Thyroid gland (tissue), 4 donors: ENCODE measurements around the gene AP2S1.

Source experiments
- CTCF ChIP-seq, 6 experiments: fragments of 200-600 bp in 3 of 6; fragments of 450-650 bp in 3 of 6; sonication (generic) in 3 of 6; IDR thresholded peaks; one replicate each; pipeline ENCODE4 v1.5.1; 2016 to 2019; ENCODE audit warnings: antibody characterized with exemption in 6 of 6, mild to moderate bottlenecking in 2 of 6, inconsistent platforms in 1 of 6, moderate library complexity in 1 of 6
- POLR2A ChIP-seq, 2 donors: fragments of 450-650 bp; IDR thresholded peaks; one replicate each; pipeline ENCODE4 v1.6.1; 2017; ENCODE audit warnings: antibody characterized with exemption in 2 of 2, mild to moderate bottlenecking in 2 of 2, moderate library complexity in 1 of 2

- no peak for TF ChIP-seq CTCF (IDR thresholded peaks at IDR 0.05)
- TF ChIP-seq POLR2A (IDR thresholded peaks at IDR 0.05): no peak
Measured at GRCh38 chr19:46896076-46896794, 45.6 kb upstream of the AP2S1 start.
